Measurements from ENCODE around the gene NIPA2. TPM values are rescaled to one million over a fixed set of nuclear protein-coding genes. Genes with fewer than 3 reads are reported as not detected.

The NIPA2 gene
- total RNA-seq, 4 donors from 2014 or later = 29.9 to 41.3 (median 34.5) TPM

- TF ChIP-seq POLR2AphosphoS5 (IDR thresholded peaks at IDR 0.05) = no peak
- no peak for TF ChIP-seq POLR2A (IDR thresholded peaks at IDR 0.05; ENCODE audit: low read depth)
- TF ChIP-seq EP300 (IDR thresholded peaks at IDR 0.05) = no peak
- no peak for TF ChIP-seq CTCF (IDR thresholded peaks at IDR 0.05)
- H3K4me3 ChIP-seq = no peak overlapping the region
- peaks cover 4 to 57% (median 45%) of the 10 kb centered on the region in 4 donors for H3K36me3 ChIP-seq
- no peaks in the 10 kb centered on the region for H3K27me3 ChIP-seq
- WGBS = 71% methylated on average over 1 of the region's 1 CpG
- H3K27ac ChIP-seq (replicated peaks in 1 of 4) = no peak overlapping the region
- no peak for DNase-seq (ENCODE audit: extremely low spot score)
- H3K9me3 ChIP-seq = no peaks in the 10 kb centered on the region
- intact Hi-C loops (cut with DNase I) = no loop called here
- H3K4me1 ChIP-seq = no peaks in the 10 kb centered on the region
These were observed 11.3 kb upstream of the NIPA2 start for GRCh38 chr15:22827125-22827524.

DNA sequence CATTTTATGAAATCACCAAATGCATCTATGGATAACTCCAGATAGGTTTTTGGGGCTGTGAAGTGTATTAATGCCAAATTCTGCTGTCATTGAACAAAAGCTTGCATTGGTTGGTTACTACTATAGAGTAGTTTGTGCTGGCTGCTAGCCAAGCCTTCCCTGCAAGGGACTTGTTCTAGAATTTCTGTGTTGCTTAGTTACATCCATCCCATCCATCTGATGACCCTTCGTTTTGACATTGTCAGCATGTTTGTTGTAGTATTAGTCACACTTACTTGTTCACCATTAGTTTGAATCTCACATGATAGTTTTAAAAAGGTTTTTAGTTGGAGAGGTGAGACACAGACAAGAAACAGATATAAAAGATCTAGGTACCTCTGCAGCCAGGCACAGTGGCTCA lies 7.0 kb upstream of the NIPA2 start:
- no peak overlapping the region for H3K27ac ChIP-seq (replicated peaks in 1 of 4)
- DNase-seq (ENCODE audit: extremely low spot score) = no peak
- no peaks in the 10 kb centered on the region for H3K4me1 ChIP-seq
- H3K36me3 ChIP-seq = peaks cover 0 to 19% (median 14%) of the 10 kb centered on the region in 4 donors
- H3K4me3 ChIP-seq = no peak overlapping the region
- no peaks in the 10 kb centered on the region for H3K9me3 ChIP-seq
- intact Hi-C loops (cut with DNase I) = no loop called here
- TF ChIP-seq CTCF (IDR thresholded peaks at IDR 0.05) = no peak
- no peak for TF ChIP-seq EP300 (IDR thresholded peaks at IDR 0.05)
- TF ChIP-seq POLR2A (IDR thresholded peaks at IDR 0.05; ENCODE audit: low read depth) = no peak
- TF ChIP-seq POLR2AphosphoS5 (IDR thresholded peaks at IDR 0.05) = no peak
- WGBS = 25% methylated on average over 1 of the region's 1 CpG
- H3K27me3 ChIP-seq = no peaks in the 10 kb centered on the region

DNA sequence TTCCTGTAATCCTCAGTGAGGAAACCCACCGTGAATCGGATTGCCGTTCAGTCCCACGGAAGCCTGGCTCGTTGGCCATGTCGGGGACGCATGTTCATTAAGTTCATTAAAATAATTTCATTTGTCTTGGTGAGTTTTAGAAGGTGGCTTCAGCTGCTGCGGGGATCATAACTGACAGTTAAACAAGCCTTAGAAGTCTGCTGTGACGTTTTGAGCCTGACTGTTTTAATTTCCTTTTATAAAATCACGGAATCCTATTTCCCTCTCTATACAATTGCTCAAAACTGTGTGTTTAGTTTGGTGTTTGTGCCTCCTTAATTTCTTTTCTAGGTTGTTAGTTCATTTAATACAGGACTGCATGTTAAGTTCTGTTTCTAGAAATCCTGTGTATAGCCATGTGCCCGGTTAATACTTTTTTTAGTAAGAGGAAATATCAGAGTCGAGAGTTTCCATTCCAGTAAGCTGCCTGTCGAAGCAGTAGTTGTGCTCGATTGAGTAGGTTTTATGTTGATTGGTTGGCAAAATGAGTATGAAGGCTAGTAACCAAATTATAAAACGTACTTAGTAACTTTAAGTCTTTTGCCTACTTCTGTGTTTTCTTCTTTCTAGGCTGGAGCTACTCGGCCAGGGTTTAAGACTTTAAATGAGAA lies 705 bp downstream of the NIPA2 start:
- Histone ChIP-seq H3K27me3 (no peaks in the 10 kb centered on the region), H3K9me3 (no peaks in the 10 kb centered on the region), H3K4me1 (peaks cover 15 to 41% (median 27%) of the 10 kb centered on the region in 4 donors), H3K27ac (replicated peaks in 1 of 4) (peak overlapping the region; percentile 88 to 98 (median 96)), H3K4me3 (peak overlapping the region; percentile 77 to 90 (median 80)), H3K36me3 (peaks cover 0 to 21% (median 9%) of the 10 kb centered on the region in 4 donors)
- intact Hi-C loops (cut with DNase I) = loop anchor here (2.0 kb wide), 1 partner anchor 52 kb away; the partner anchor contains the start of gene NIPA1
- DNase-seq (ENCODE audit: extremely low spot score) = no peak
- TF ChIP-seq CTCF (IDR thresholded peaks at IDR 0.05) (no peak), POLR2AphosphoS5 (IDR thresholded peaks at IDR 0.05) (no peak), EP300 (IDR thresholded peaks at IDR 0.05) (no peak), POLR2A (IDR thresholded peaks at IDR 0.05; ENCODE audit: low read depth) (no peak)
- WGBS = 0% methylated on average over 16 of the region's 16 CpGs

DNA sequence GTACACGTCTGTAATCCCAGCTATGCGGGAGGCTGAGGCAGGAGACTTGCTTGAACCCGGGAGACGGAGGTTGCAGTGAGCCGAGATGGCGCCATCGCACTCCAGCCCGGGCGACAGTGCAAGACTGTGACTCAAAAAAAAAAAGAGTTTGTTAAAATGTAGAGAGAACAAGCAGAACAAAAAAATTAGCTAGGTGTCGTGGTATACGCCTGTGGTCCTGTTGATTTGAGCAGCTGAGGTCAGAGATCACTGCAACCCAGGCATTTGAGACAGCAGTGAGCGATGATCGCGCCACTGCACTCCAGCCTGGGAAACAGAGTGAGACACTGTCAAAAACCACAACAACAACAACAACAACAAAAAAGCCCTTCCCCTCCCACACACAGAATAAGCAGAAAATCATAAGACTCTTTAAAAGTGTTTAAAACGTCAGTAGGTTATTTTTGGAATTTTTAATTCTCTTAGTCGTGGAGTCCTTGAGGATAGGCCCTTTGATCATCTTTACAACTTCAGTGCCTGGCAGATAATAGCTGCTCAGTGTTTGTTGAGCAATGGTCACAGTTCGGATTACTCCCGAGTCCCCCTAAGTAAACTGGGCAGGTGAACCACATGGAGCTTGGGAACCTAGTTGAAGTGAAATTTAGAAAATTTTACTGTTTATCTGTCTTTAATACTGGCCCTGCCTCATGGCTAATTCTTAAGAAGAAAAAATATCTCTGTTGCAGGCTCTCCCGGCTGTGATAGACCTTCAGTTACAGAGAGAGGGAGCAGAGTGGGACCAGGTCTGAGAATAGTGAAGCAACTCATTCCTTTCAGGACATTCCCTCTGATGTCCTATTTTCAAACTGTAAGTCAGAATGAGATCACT lies 6.2 kb downstream of the NIPA2 start:
- Histone ChIP-seq H3K36me3 (peaks cover 7 to 59% (median 28%) of the 10 kb centered on the region in 4 donors), H3K27me3 (no peaks in the 10 kb centered on the region), H3K4me1 (peaks cover 11 to 30% (median 20%) of the 10 kb centered on the region in 4 donors), H3K4me3 (no peak overlapping the region), H3K27ac (replicated peaks in 1 of 4) (no peak overlapping the region), H3K9me3 (no peaks in the 10 kb centered on the region)
- DNase-seq (ENCODE audit: extremely low spot score) = no peak
- WGBS = 88% methylated on average over 19 of the region's 19 CpGs
- TF ChIP-seq EP300 (IDR thresholded peaks at IDR 0.05) = no peak
- TF ChIP-seq POLR2AphosphoS5 (IDR thresholded peaks at IDR 0.05) = no peak
- TF ChIP-seq CTCF (IDR thresholded peaks at IDR 0.05) = no peak
- no peak for TF ChIP-seq POLR2A (IDR thresholded peaks at IDR 0.05; ENCODE audit: low read depth)
- intact Hi-C loops (cut with DNase I) = loop anchor here (10.0 kb wide), 1 partner anchor 100 kb away; no protein-coding TSS in a partner anchor
